Choroid plexus epithelial cell (primary cell): ENCODE measurements around the gene ATRIP.
"Not testable (repeated sequence)": the region's sequence is repeated elsewhere in the genome, so short reads cannot be mapped to it uniquely, and the experiment has no call there.

Experiments used
- DNase-seq: peaks from one replicate; pipeline ENCODE4 v3.0.0-alpha.2; 2010; ENCODE audit warnings: low read depth
- H3K4me3 ChIP-seq: 2 replicates; pipeline ENCODE4 v1.5.1; 2011; ENCODE audit warnings: low read depth, mild to moderate bottlenecking, control low read depth, low read length, moderate library complexity
- TF ChIP-seq, protein P1 (sequence below): conservative IDR thresholded peaks from 2 replicates; pipeline ENCODE4 v1.5.1; 2011; ENCODE audit warnings: low read depth, mild to moderate bottlenecking, control low read depth, inconsistent platforms, low read length, moderate library complexity

The ATRIP gene

GRCh38 chr3:48469046-48469915, 22.7 kb downstream of the ATRIP start:
- H3K4me3 ChIP-seq = no peak overlapping the region
- no peak for DNase-seq
- TF ChIP-seq, protein P1, sequence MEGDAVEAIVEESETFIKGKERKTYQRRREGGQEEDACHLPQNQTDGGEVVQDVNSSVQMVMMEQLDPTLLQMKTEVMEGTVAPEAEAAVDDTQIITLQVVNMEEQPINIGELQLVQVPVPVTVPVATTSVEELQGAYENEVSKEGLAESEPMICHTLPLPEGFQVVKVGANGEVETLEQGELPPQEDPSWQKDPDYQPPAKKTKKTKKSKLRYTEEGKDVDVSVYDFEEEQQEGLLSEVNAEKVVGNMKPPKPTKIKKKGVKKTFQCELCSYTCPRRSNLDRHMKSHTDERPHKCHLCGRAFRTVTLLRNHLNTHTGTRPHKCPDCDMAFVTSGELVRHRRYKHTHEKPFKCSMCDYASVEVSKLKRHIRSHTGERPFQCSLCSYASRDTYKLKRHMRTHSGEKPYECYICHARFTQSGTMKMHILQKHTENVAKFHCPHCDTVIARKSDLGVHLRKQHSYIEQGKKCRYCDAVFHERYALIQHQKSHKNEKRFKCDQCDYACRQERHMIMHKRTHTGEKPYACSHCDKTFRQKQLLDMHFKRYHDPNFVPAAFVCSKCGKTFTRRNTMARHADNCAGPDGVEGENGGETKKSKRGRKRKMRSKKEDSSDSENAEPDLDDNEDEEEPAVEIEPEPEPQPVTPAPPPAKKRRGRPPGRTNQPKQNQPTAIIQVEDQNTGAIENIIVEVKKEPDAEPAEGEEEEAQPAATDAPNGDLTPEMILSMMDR = no peak

DNA sequence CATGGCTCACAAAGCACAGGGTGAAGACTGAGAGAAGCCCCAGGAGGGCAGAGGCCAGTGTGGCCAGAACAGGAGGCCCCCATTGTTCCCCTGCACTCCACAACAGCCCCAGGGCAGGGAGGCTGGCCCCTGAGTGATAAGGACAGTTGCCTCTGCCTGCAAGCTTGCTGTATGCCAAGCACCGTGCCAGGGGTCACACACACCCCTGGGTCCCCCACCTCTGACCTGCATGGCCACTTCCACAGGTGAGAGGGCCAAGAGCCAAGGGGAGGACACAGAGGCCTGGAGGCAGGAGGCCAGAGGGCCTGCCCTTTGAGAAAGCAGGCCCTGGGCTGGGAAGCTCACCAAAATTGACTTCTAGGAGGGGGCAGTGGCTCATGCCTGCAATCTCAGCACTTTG, 23.7 kb downstream of the ATRIP start:
- no peak overlapping the region for H3K4me3 ChIP-seq
- TF ChIP-seq, protein P1 = no peak
- DNase-seq = no peak

GRCh38 chr3:48472673-48472922, 26.1 kb downstream of the ATRIP start:
- TF ChIP-seq, protein P1 = peak; percentile 17
- no peak for DNase-seq
- peak overlapping the region; percentile 86 for H3K4me3 ChIP-seq

- DNase-seq = peak; percentile 92
- H3K4me3 ChIP-seq = peak overlapping the region; percentile 86
- TF ChIP-seq, protein P1 = peak; percentile 39
Measured at GRCh38 chr3:48472923-48473616, 26.5 kb downstream of the ATRIP start.

GRCh38 chr3:48473617-48473952, 27.0 kb downstream of the ATRIP start:
- TF ChIP-seq, protein P1 = no peak
- H3K4me3 ChIP-seq = no peak overlapping the region
- DNase-seq = no peak

GRCh38 chr3:48474031-48474430, 27.5 kb downstream of the ATRIP start:
- DNase-seq, H3K4me3 ChIP-seq: not testable (repeated sequence)

GRCh38 chr3:48474619-48475018, 28.1 kb downstream of the ATRIP start:
- DNase-seq = peak; percentile 18
- H3K4me3 ChIP-seq = no peak overlapping the region
- TF ChIP-seq, protein P1 = no peak
